Right lobe of liver (tissue), 4 donors: Measurements from ENCODE around the gene POP5.

Experiments used
- CTCF ChIP-seq, 4 donors: fragments of 200-600 bp in 3 of 4; fragments of 450-650 bp in 1 of 4; IDR thresholded peaks; one replicate each; pipeline versions ENCODE4 v1.5.1 to v1.8.0; 2016 to 2022; ENCODE audit warnings: antibody characterized with exemption in 4 of 4, mild to moderate bottlenecking in 2 of 4
- POLR2A ChIP-seq: fragments of 450-650 bp; IDR thresholded peaks from one replicate; pipeline ENCODE4 v1.6.1; 2017; ENCODE audit warnings: antibody characterized with exemption, mild to moderate bottlenecking
- donor health status: DM: no; HTN: no; CAD: no.
- donor health status: DM: no; HTN: no; CAD: no.
- donor health status: DM: no; HTN: yes; CAD: no.

DNA sequence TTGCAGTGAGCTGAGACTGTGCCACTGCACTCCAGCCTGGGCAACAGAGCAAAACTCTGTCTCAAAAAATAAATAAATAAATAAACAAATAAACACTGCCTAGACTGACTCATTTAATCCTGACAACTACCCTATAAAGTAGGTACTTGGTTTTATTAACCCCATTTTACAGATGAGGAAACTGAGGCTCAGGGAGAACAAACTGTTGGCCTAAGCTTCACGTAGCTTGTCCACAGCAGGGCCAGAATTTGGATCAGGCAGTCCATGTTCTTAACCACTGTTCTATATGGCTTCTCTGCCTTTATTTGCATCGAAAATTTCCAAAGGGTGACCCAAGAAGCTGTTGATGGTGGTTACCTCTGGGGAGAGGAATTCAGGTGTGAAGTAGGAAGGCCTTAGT, 5.7 kb upstream of the POP5 start:
- TF ChIP-seq CTCF (IDR thresholded peaks at IDR 0.05) = no peak
- TF ChIP-seq POLR2A = no peak
